Gastrocnemius medialis (tissue), 4 donors: ENCODE results near the gene BEND3.

ENCODE experiments used
- POLR2A ChIP-seq, 2 donors: fragments of 450-650 bp; IDR thresholded peaks; one replicate each; pipeline ENCODE4 v1.6.1; 2017; ENCODE audit warnings: antibody characterized with exemption in 2 of 2, mild to moderate bottlenecking in 2 of 2, moderate library complexity in 2 of 2
- TF ChIP-seq, protein P1 (sequence below), 5 experiments: fragments of 450-650 bp in 3 of 5; fragments of 200-600 bp in 2 of 5; sonication (generic) in 2 of 5; IDR thresholded peaks in 4 of 5; conservative IDR thresholded peaks in 1 of 5; 1 replicate in 4 of 5; 2 replicates in 1 of 5; pipeline ENCODE4 v1.5.1; 2016 to 2019; ENCODE audit warnings: antibody characterized with exemption in 5 of 5, mild to moderate bottlenecking in 3 of 5, moderate library complexity in 3 of 5

DNA sequence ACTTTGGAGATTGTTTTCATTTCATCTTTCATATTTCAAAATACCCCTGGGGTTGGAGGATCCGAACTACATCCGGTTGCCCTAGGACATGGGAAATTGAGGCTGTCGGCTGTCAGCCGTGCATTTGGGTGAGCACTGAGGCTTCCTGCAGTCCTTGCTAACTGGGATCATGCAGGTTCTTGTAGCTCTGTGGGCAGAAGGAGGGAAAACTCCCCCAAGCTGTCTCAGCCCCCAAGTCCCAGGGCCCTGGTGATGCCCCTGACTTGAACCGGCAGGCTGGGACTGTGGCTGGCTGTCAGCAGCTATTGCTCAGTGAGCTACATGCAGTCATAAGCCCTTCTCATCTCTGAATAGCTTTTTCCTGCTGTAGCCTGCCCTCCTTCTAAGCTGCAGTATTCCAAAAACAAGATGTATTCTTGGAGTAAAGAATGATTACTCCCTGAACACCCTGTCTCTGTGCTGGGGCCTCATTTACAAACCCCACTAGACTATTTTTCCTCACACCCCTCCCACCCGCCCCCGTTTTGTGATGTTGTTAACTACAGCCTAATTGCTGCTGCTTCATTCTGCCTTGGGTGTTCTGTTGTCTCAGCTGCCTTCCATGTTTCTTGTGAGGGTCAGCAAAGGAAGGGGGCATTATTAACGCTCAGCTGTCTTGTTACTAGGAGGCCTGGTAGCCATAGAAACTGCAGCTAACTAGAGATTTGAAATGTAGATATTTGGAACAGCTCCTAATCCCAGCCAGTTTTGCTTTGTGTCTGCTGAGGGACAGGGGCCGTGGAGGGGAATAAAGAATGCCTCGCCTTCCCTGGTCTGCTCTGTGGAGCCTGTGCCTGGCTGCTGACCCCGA is 69.3 kb downstream of the BEND3 start:
- TF ChIP-seq, protein P1, sequence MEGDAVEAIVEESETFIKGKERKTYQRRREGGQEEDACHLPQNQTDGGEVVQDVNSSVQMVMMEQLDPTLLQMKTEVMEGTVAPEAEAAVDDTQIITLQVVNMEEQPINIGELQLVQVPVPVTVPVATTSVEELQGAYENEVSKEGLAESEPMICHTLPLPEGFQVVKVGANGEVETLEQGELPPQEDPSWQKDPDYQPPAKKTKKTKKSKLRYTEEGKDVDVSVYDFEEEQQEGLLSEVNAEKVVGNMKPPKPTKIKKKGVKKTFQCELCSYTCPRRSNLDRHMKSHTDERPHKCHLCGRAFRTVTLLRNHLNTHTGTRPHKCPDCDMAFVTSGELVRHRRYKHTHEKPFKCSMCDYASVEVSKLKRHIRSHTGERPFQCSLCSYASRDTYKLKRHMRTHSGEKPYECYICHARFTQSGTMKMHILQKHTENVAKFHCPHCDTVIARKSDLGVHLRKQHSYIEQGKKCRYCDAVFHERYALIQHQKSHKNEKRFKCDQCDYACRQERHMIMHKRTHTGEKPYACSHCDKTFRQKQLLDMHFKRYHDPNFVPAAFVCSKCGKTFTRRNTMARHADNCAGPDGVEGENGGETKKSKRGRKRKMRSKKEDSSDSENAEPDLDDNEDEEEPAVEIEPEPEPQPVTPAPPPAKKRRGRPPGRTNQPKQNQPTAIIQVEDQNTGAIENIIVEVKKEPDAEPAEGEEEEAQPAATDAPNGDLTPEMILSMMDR (IDR thresholded peaks at IDR 0.05 in 4 of 5, conservative IDR thresholded peaks at IDR 0.05 in 1 of 5) = no peak
- no peak for TF ChIP-seq POLR2A (IDR thresholded peaks at IDR 0.05)
